ENCODE data around the gene CSMD2.
"Not testable (repeated sequence)": the region's sequence is repeated elsewhere in the genome, so short reads cannot be mapped to it uniquely, and the experiment has no call there.

CSMD2 gene

GRCh38 chr1:33509276-33509675 is 655.8 kb downstream of the CSMD2 start:
- DNase-seq = not testable (repeated sequence)

- DNase-seq = no peak
Observed at GRCh38 chr1:33508151-33508550, 656.9 kb downstream of the CSMD2 start.

GRCh38 chr1:33507661-33508060 is 657.4 kb downstream of the CSMD2 start:
- no peak for DNase-seq

GRCh38 chr1:33503506-33503905 is 661.5 kb downstream of the CSMD2 start:
- DNase-seq = no peak

GRCh38 chr1:33502726-33503125 is 662.3 kb downstream of the CSMD2 start:
- DNase-seq = no peak

- DNase-seq = no peak
Observed at GRCh38 chr1:33501774-33502173, 663.3 kb downstream of the CSMD2 start.

GRCh38 chr1:33501309-33501708 is 663.7 kb downstream of the CSMD2 start:
- no peak for DNase-seq

- DNase-seq = no peak
Observed at GRCh38 chr1:33500547-33500946, 664.5 kb downstream of the CSMD2 start.

- no peak for DNase-seq
Observed at GRCh38 chr1:33497410-33497809, 667.6 kb downstream of the CSMD2 start.

- no peak for DNase-seq
Observed at GRCh38 chr1:33494929-33495328, 670.1 kb downstream of the CSMD2 start.

GRCh38 chr1:33488624-33489023 is 676.4 kb downstream of the CSMD2 start:
- no peak for DNase-seq

- no peak for DNase-seq
Observed at GRCh38 chr1:33482412-33482811, 682.6 kb downstream of the CSMD2 start.

GRCh38 chr1:33477451-33477850 is 687.6 kb downstream of the CSMD2 start:
- DNase-seq = no peak

GRCh38 chr1:33473900-33474299 is 691.1 kb downstream of the CSMD2 start:
- no peak for DNase-seq

GRCh38 chr1:33472269-33472980 is 692.6 kb downstream of the CSMD2 start, which contains the start of gene ZSCAN20:
TSS of gene ZSCAN20 (plus strand) at chr1:33472645. CDS start at chr1:33479289, 6,644 bp downstream.
- peak; percentile 63 to 78 (median 72) for DNase-seq

- no peak for DNase-seq
Observed at GRCh38 chr1:33471416-33471815, 693.6 kb downstream of the CSMD2 start.

GRCh38 chr1:33470495-33471012 is 694.5 kb downstream of the CSMD2 start:
- DNase-seq = peak in 2 of 4 experiments; percentile 18 to 38

- DNase-seq = no peak
Observed at GRCh38 chr1:33469691-33470090, 695.3 kb downstream of the CSMD2 start.

- DNase-seq = no peak
Observed at GRCh38 chr1:33468967-33469366, 696.1 kb downstream of the CSMD2 start.

GRCh38 chr1:33468531-33468930 is 696.5 kb downstream of the CSMD2 start:
- no peak for DNase-seq

- DNase-seq = no peak
Observed at GRCh38 chr1:33468011-33468410, 697.0 kb downstream of the CSMD2 start.

GRCh38 chr1:33466159-33466558 is 698.9 kb downstream of the CSMD2 start:
- DNase-seq = no peak

GRCh38 chr1:33465316-33465715 is 699.7 kb downstream of the CSMD2 start:
- DNase-seq = no peak

- no peak for DNase-seq
Observed at GRCh38 chr1:33464552-33464951, 700.5 kb downstream of the CSMD2 start.
